ENCODE data around the gene APAF1.

GRCh38 chr12:98744680-98745079, 99.6 kb downstream of the APAF1 start:
- TF ChIP-seq, protein P1, sequence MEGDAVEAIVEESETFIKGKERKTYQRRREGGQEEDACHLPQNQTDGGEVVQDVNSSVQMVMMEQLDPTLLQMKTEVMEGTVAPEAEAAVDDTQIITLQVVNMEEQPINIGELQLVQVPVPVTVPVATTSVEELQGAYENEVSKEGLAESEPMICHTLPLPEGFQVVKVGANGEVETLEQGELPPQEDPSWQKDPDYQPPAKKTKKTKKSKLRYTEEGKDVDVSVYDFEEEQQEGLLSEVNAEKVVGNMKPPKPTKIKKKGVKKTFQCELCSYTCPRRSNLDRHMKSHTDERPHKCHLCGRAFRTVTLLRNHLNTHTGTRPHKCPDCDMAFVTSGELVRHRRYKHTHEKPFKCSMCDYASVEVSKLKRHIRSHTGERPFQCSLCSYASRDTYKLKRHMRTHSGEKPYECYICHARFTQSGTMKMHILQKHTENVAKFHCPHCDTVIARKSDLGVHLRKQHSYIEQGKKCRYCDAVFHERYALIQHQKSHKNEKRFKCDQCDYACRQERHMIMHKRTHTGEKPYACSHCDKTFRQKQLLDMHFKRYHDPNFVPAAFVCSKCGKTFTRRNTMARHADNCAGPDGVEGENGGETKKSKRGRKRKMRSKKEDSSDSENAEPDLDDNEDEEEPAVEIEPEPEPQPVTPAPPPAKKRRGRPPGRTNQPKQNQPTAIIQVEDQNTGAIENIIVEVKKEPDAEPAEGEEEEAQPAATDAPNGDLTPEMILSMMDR (conservative IDR thresholded peaks at IDR 0.05; ENCODE audit: low read depth, low read length): no peak
- no peak for TF ChIP-seq EZH2phosphoT487 (IDR thresholded peaks at IDR 0.05; ENCODE audit: borderline replicate concordance, low read length)
- TF ChIP-seq EZH2 (IDR thresholded peaks at IDR 0.05; ENCODE audit: low read length, unreplicated experiment): no peak
